ENCODE results near the gene KCND3. TPM values are rescaled to one million over a fixed set of nuclear protein-coding genes. Genes with fewer than 3 reads are reported as not detected.

The KCND3 gene
- total and polyA plus RNA-seq, 2 donors (not counting 3 experiments of a cell fraction or from before 2014, with no cell fraction given): 0.03 TPM; not detected in 1

- CTCF ChIA-PET: no interaction called here
- intact Hi-C loops (cut with micrococcal nuclease): no loop called here
Observed at GRCh38 chr1:111958851-111959250, 30.6 kb downstream of the KCND3 start.

More at GRCh38 chr1:111958851-111959250, 30.6 kb downstream of the KCND3 start:
- TF ChIP-seq GATA2 (IDR thresholded peaks at IDR 0.05; ENCODE audit: insufficient read depth, insufficient read length, low read depth, low read length): no peak
- TF ChIP-seq, protein P1, sequence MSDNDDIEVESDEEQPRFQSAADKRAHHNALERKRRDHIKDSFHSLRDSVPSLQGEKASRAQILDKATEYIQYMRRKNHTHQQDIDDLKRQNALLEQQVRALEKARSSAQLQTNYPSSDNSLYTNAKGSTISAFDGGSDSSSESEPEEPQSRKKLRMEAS (IDR thresholded peaks at IDR 0.05; ENCODE audit: insufficient read depth, insufficient read length): no peak
- TF ChIP-seq CTCF (IDR thresholded peaks at IDR 0.05; ENCODE audit: extremely low read depth in 1 of 2, insufficient read depth in 1 of 2, low read depth in 1 of 2, low read length in 2 of 2): no peak
- TF ChIP-seq FOS (IDR thresholded peaks at IDR 0.05; ENCODE audit: borderline replicate concordance, insufficient read depth, low read length): no peak
- no peak for TF ChIP-seq JUN (IDR thresholded peaks at IDR 0.05; ENCODE audit: borderline replicate concordance, insufficient read depth, insufficient read length, low read depth)
- TF ChIP-seq EZH2 (IDR thresholded peaks at IDR 0.05; ENCODE audit: borderline replicate concordance, low read depth, low read length, severe bottlenecking): no peak
- no peak for TF ChIP-seq MYC (IDR thresholded peaks at IDR 0.05; ENCODE audit: low read depth, low read length)
- no peak for TF ChIP-seq POLR2A (IDR thresholded peaks at IDR 0.05; ENCODE audit: low read depth, low read length)
- TF ChIP-seq POLR2AphosphoS5 (IDR thresholded peaks at IDR 0.05; ENCODE audit: insufficient read depth, low read depth, low read length): no peak
- no peaks in the 10 kb centered on the region for H3K79me2 ChIP-seq (ENCODE audit: control insufficient read depth, insufficient read depth, low read length)
- no peaks in the 10 kb centered on the region for H3K9me3 ChIP-seq (replicated peaks; ENCODE audit: control insufficient read depth, insufficient read depth, low read length)
- dilution Hi-C loops (cut with MboI; ENCODE audit: extremely low pct_ligation_motif_present, low sequenced_read_pairs): no loop called here
- H4K20me1 ChIP-seq (replicated peaks; ENCODE audit: control insufficient read depth, extremely low read depth, insufficient read depth, low read length): no peaks in the 10 kb centered on the region
- H3K4me2 ChIP-seq (ENCODE audit: insufficient read depth, low read length): no peak overlapping the region
- H3K9me1 ChIP-seq (replicated peaks; ENCODE audit: control insufficient read depth, extremely low read depth, insufficient read depth, low read length): no peaks in the 10 kb centered on the region
- FAIRE-seq: no peak
- no peak overlapping the region for H2AFZ ChIP-seq (ENCODE audit: low read depth, low read length)
- POLR2A ChIA-PET: no interaction called here
- no peaks in the 10 kb centered on the region for H3K36me3 ChIP-seq (ENCODE audit: control insufficient read depth in 2 of 2, extremely low read depth in 1 of 2, insufficient read depth in 2 of 2, low read length in 2 of 2)
- no peak overlapping the region for H3K27ac ChIP-seq (ENCODE audit: insufficient read depth, low read depth, low read length)
- no peaks in the 10 kb centered on the region for H3K4me1 ChIP-seq (ENCODE audit: control insufficient read depth, extremely low read depth, insufficient read depth, low read length)
- no peak for DNase-seq (ENCODE audit: low read depth, low spot score)
- no TSS peak for BruUV-seq (replicated peaks)
- H3K4me3 ChIP-seq (replicated peaks in 1 of 3; ENCODE audit: insufficient read depth in 1 of 3, low read depth in 1 of 3, low read length in 3 of 3): no peak overlapping the region
- no peak overlapping the region for H3K9ac ChIP-seq (replicated peaks; ENCODE audit: extremely low read depth, insufficient read depth, low read length)
- H3K27me3 ChIP-seq (ENCODE audit: control insufficient read depth in 2 of 2, insufficient read depth in 2 of 2, low read length in 2 of 2): no peaks in the 10 kb centered on the region

All from endothelial cell of umbilical vein (primary cell).